Breast epithelium (tissue), 3 donors: ENCODE data around the gene C1orf159.

Experiments
- POLR2A ChIP-seq: fragments of 450-650 bp; IDR thresholded peaks from one replicate; pipeline ENCODE4 v1.6.1; 2016; ENCODE audit warnings: antibody characterized with exemption, mild to moderate bottlenecking, moderate library complexity
- TF ChIP-seq, protein P1 (sequence below), 3 donors: fragments of 450-650 bp; IDR thresholded peaks; one replicate each; pipeline ENCODE4 v1.5.1; 2016 to 2017; ENCODE audit warnings: antibody characterized with exemption in 3 of 3, mild to moderate bottlenecking in 3 of 3, moderate library complexity in 3 of 3

DNA sequence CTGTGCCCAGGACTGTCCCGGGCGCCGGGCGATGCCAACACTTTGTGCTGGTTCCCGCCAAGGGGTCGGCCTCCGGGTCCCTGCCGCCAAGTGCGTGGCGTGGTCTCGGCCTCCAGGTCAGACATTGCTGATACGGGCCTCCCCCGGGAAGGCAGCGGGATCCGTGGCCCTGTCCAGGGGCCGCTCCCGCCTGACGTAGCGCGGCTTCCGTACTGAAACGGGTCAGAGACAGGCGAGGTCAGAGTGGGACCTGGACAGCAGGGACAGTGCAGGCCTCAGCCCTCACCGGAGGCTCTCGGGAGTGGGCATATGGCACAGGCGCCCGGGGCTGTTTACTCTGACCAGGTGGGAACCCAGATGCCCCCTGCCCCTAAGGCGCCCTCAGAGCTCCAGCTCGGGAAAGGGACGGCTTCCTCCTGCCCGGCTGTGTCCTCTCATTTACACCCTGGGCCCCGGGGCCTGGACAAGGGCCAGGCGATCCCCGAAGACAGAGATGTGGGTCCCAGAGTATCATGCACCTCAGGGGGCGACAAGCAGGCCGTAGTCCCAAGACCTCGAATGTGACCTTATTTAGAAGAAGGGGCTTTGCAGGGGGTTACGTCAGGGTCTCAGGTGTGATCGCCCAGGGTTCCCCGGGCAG is 33.0 kb downstream of the C1orf159 start:
- TF ChIP-seq, protein P1, sequence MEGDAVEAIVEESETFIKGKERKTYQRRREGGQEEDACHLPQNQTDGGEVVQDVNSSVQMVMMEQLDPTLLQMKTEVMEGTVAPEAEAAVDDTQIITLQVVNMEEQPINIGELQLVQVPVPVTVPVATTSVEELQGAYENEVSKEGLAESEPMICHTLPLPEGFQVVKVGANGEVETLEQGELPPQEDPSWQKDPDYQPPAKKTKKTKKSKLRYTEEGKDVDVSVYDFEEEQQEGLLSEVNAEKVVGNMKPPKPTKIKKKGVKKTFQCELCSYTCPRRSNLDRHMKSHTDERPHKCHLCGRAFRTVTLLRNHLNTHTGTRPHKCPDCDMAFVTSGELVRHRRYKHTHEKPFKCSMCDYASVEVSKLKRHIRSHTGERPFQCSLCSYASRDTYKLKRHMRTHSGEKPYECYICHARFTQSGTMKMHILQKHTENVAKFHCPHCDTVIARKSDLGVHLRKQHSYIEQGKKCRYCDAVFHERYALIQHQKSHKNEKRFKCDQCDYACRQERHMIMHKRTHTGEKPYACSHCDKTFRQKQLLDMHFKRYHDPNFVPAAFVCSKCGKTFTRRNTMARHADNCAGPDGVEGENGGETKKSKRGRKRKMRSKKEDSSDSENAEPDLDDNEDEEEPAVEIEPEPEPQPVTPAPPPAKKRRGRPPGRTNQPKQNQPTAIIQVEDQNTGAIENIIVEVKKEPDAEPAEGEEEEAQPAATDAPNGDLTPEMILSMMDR (IDR thresholded peaks at IDR 0.05), result no peak
- TF ChIP-seq POLR2A, result no peak
